Endothelial cell of umbilical vein (primary cell): ENCODE data around the gene LRRC28.

Source experiments
- CTCF ChIP-seq, 2 donors: IDR thresholded peaks; 1 replicate in 1 of 2; 2 replicates in 1 of 2; pipeline ENCODE4 v1.5.1; 2011; ENCODE audit warnings: low read length in 2 of 2, mild to moderate bottlenecking in 2 of 2, moderate library complexity in 2 of 2, control low read depth in 1 of 2, inconsistent platforms in 1 of 2, low read depth in 1 of 2; ENCODE audit not compliant: insufficient read depth in 1 of 2; ENCODE audit errors: extremely low read depth in 1 of 2
- EZH2 ChIP-seq: IDR thresholded peaks from 2 replicates; pipeline ENCODE4 v1.6.1; 2012; ENCODE audit warnings: borderline replicate concordance, low read depth, mild to moderate bottlenecking, moderate library complexity, low read length, inconsistent platforms; ENCODE audit not compliant: severe bottlenecking
- FOS ChIP-seq: IDR thresholded peaks from 2 replicates; pipeline ENCODE4 v1.6.1; 2011; ENCODE audit warnings: mild to moderate bottlenecking, low read length, moderate library complexity, borderline replicate concordance; ENCODE audit not compliant: insufficient read depth
- GATA2 ChIP-seq: IDR thresholded peaks from 2 replicates; pipeline ENCODE4 v1.7.0; 2011; ENCODE audit warnings: low read depth, mild to moderate bottlenecking, moderate library complexity, mixed read lengths, low read length; ENCODE audit not compliant: insufficient read length, insufficient read depth
- JUN ChIP-seq: IDR thresholded peaks from 2 replicates; pipeline ENCODE4 v1.6.1; 2011; ENCODE audit warnings: borderline replicate concordance, low read depth; ENCODE audit not compliant: insufficient read length, insufficient read depth
- MAX ChIP-seq: IDR thresholded peaks from 2 replicates; pipeline ENCODE4 v1.6.1; 2011; ENCODE audit not compliant: insufficient read depth, insufficient read length
- MYC ChIP-seq: IDR thresholded peaks from one replicate; pipeline ENCODE4 v1.6.1; 2011; ENCODE audit warnings: mild to moderate bottlenecking, low read depth, low read length
- POLR2A ChIP-seq: IDR thresholded peaks from 2 replicates; pipeline ENCODE4 v1.6.1; 2012; ENCODE audit warnings: low read depth, mild to moderate bottlenecking, control low read depth, low read length
- POLR2AphosphoS5 ChIP-seq: IDR thresholded peaks from 2 replicates; pipeline ENCODE4 v1.6.1; 2012; ENCODE audit warnings: low read depth, mild to moderate bottlenecking, control low read depth, low read length, moderate library complexity; ENCODE audit not compliant: insufficient read depth

DNA sequence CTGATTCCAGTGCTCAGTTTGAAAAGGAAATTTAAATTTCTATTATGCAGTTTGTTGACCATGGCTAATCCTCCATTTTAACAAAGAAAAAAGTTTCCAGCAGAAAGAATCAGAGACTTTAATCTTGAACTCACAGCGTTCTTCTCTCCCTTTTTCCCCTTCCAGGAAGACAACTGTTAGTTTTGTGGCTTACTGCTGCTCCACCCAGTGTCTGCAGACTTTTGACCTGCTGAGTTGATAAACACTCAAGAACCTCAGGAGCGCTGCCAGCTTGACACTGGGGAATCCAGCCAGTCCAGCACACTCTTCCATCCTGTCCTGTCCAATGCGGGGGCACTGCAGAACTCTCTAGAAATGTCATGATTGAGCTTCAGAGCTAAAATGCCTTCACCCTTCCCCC lies 134.6 kb downstream of the LRRC28 start:
- TF ChIP-seq GATA2 (no peak), CTCF (IDR thresholded peaks at IDR 0.05; ENCODE audit: extremely low read depth in 1 of 2, insufficient read depth in 1 of 2, low read depth in 1 of 2, low read length in 2 of 2) (no peak), EZH2 (no peak), POLR2A (no peak), MYC (no peak), FOS (no peak), POLR2AphosphoS5 (no peak), JUN (no peak), MAX (no peak)
